Hepatocyte (in vitro differentiated cells): ENCODE data around the gene JADE1. TPM values are rescaled to one million over a fixed set of nuclear protein-coding genes. Genes with fewer than 3 reads are reported as not detected.

Experiments
- DNase-seq: peaks from one replicate; pipeline ENCODE4 v3.0.0-alpha.2; 2016; ENCODE audit warnings: low spot score
- H2AFZ ChIP-seq: fragments of 200-600 bp; sonication (generic); 2 replicates; pipeline ENCODE4 v1.6.0; 2016; ENCODE audit warnings: antibody characterized with exemption, mild to moderate bottlenecking
- H3K27ac ChIP-seq: fragments of 200-600 bp; sonication (generic); 2 replicates; pipeline ENCODE4 v1.5.1; 2016; ENCODE audit warnings: mild to moderate bottlenecking
- H3K27me3 ChIP-seq: fragments of 200-600 bp; sonication (generic); 2 replicates; pipeline ENCODE4 v1.6.1; 2016
- H3K36me3 ChIP-seq: fragments of 200-600 bp; sonication (generic); replicated peaks from 2 replicates; pipeline ENCODE4 v1.5.1; 2016; ENCODE audit warnings: low read depth; ENCODE audit not compliant: insufficient read depth
- H3K4me1 ChIP-seq: fragments of 200-600 bp; sonication (generic); 2 replicates; pipeline ENCODE4 v1.5.1; 2016; ENCODE audit warnings: mild to moderate bottlenecking, moderate library complexity; ENCODE audit not compliant: insufficient read depth
- H3K4me2 ChIP-seq: fragments of 200-600 bp; sonication (generic); 2 replicates; pipeline ENCODE4 v1.6.0; 2016
- H3K4me3 ChIP-seq: fragments of 200-600 bp; sonication (generic); 2 replicates; pipeline ENCODE4 v1.5.1; 2016; ENCODE audit warnings: mild to moderate bottlenecking
- H3K79me2 ChIP-seq: fragments of 200-600 bp; sonication (generic); 2 replicates; pipeline ENCODE4 v1.6.0; 2017; ENCODE audit warnings: mild to moderate bottlenecking
- H3K9me2 ChIP-seq: fragments of 200-600 bp; sonication (generic); replicated peaks from 2 replicates; pipeline ENCODE4 v1.6.0; 2017; ENCODE audit warnings: mild to moderate bottlenecking; ENCODE audit not compliant: insufficient read depth
- H3K9me3 ChIP-seq: fragments of 200-600 bp; sonication (generic); 2 replicates; pipeline ENCODE4 v1.5.1; 2016; ENCODE audit warnings: low read depth, mild to moderate bottlenecking
- H4K20me1 ChIP-seq: fragments of 200-600 bp; sonication (generic); 2 replicates; pipeline ENCODE4 v1.6.0; 2016; ENCODE audit warnings: mild to moderate bottlenecking; ENCODE audit not compliant: insufficient read depth, poor library complexity, severe bottlenecking
- EZH2 ChIP-seq: fragments of 200-600 bp; sonication (generic); IDR thresholded peaks from 2 replicates; pipeline ENCODE4 v1.6.1; 2016; ENCODE audit warnings: antibody characterized with exemption, mild to moderate bottlenecking, borderline replicate concordance
- EZH2phosphoT487 ChIP-seq: fragments of 200-600 bp; sonication (generic); IDR thresholded peaks from one replicate; pipeline ENCODE4 v1.6.1; 2018; ENCODE audit warnings: antibody characterized with exemption, mild to moderate bottlenecking, low read depth, moderate library complexity; ENCODE audit not compliant: unreplicated experiment, severe bottlenecking
- WGBS: methylation state at CpG from one replicate; pipeline ENCODE4 v1.1.6; 2016; ENCODE audit warnings: low lambda C conversion rate; ENCODE audit errors: missing lambda C conversion rate; 5-methylcytosine and 5-hydroxymethylcytosine counted together
- polyA plus RNA-seq: library from polyadenylated mRNA; unstranded; fragments of >200 nt; fragmentation: Nextera tagmentation; extraction: Ambion mirVana; gene quantifications from 2 replicates; pipeline ENCODE4 v1.2.1, GENCODE V29; 2016
- total RNA-seq: library from RNA; depleted of rRNA; stranded (reverse); fragments of >200 nt; gene quantifications from 2 replicates; pipeline ENCODE4 v1.2.3, GENCODE V29; 2014
- TF ChIP-seq, protein P1 (sequence below): fragments of 200-600 bp; sonication (generic); IDR thresholded peaks from 2 replicates; pipeline ENCODE4 v1.5.1; 2016; ENCODE audit warnings: antibody characterized with exemption, mild to moderate bottlenecking; ENCODE audit not compliant: poor library complexity

Gene JADE1
- total and polyA plus RNA-seq, 2 experiments from 2014 or later: 21.0 to 27.7 TPM

GRCh38 chr4:128913228-128913627 is 103.7 kb downstream of the JADE1 start:
- no peaks in the 10 kb centered on the region for H4K20me1 ChIP-seq
- 86% methylated on average over 1 of the region's 1 CpG for whole genome bisulfite sequencing
- H3K27me3 ChIP-seq: no peaks in the 10 kb centered on the region

DNA sequence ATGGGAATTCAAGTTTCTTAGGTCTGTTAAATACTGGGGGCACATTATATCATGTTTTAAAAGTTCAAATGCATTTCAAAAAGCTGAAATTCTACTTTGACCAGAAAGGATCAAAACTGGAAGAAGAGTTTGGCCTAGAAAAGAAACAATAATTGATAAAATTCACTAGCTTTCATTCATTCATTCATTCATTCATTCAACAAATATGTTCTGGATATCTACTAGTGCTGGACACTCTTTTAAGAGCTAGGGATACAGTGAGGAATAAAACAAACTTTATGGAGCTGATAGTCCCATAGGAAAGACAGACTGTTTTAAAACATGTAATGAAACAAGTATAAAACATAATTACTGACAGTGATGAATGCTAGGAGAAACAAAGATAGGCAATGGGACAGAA is 106.0 kb downstream of the JADE1 start:
- TF ChIP-seq, protein P1, sequence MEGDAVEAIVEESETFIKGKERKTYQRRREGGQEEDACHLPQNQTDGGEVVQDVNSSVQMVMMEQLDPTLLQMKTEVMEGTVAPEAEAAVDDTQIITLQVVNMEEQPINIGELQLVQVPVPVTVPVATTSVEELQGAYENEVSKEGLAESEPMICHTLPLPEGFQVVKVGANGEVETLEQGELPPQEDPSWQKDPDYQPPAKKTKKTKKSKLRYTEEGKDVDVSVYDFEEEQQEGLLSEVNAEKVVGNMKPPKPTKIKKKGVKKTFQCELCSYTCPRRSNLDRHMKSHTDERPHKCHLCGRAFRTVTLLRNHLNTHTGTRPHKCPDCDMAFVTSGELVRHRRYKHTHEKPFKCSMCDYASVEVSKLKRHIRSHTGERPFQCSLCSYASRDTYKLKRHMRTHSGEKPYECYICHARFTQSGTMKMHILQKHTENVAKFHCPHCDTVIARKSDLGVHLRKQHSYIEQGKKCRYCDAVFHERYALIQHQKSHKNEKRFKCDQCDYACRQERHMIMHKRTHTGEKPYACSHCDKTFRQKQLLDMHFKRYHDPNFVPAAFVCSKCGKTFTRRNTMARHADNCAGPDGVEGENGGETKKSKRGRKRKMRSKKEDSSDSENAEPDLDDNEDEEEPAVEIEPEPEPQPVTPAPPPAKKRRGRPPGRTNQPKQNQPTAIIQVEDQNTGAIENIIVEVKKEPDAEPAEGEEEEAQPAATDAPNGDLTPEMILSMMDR: no peak
- TF ChIP-seq EZH2: no peak
- Histone ChIP-seq H3K27me3 (no peaks in the 10 kb centered on the region), H3K4me2 (no peak overlapping the region), H3K4me1 (no peaks in the 10 kb centered on the region), H2AFZ (no peak overlapping the region), H3K79me2 (no peaks in the 10 kb centered on the region), H3K36me3 (no peaks in the 10 kb centered on the region), H3K4me3 (no peak overlapping the region), H3K9me3 (no peaks in the 10 kb centered on the region), H4K20me1 (no peaks in the 10 kb centered on the region), H3K9me2 (no peaks in the 10 kb centered on the region), H3K27ac (no peak overlapping the region)
- no peak for DNase-seq

More at GRCh38 chr4:128913228-128913627, 103.7 kb downstream of the JADE1 start:
- H3K4me2 ChIP-seq: no peak overlapping the region
- no peak overlapping the region for H2AFZ ChIP-seq
- no peak overlapping the region for H3K4me3 ChIP-seq
- no peak for TF ChIP-seq EZH2
- TF ChIP-seq, protein P1: no peak
- H3K9me3 ChIP-seq: no peaks in the 10 kb centered on the region
- H3K9me2 ChIP-seq: no peaks in the 10 kb centered on the region
- H3K4me1 ChIP-seq: no peaks in the 10 kb centered on the region
- no peak for DNase-seq
- no peaks in the 10 kb centered on the region for H3K36me3 ChIP-seq
- H3K27ac ChIP-seq: no peak overlapping the region
- no peaks in the 10 kb centered on the region for H3K79me2 ChIP-seq

GRCh38 chr4:128916832-128917231 is 107.3 kb downstream of the JADE1 start:
- no peak for DNase-seq
- Histone ChIP-seq H3K9me2 (no peaks in the 10 kb centered on the region), H3K4me2 (no peak overlapping the region), H3K27me3 (no peaks in the 10 kb centered on the region), H2AFZ (no peak overlapping the region), H3K9me3 (no peaks in the 10 kb centered on the region), H4K20me1 (no peaks in the 10 kb centered on the region), H3K79me2 (no peaks in the 10 kb centered on the region), H3K36me3 (no peaks in the 10 kb centered on the region), H3K4me1 (no peaks in the 10 kb centered on the region), H3K27ac (no peak overlapping the region), H3K4me3 (no peak overlapping the region)
- TF ChIP-seq EZH2: no peak
- no peak for TF ChIP-seq EZH2phosphoT487
- TF ChIP-seq, protein P1: no peak
- WGBS: 96% methylated on average over 6 of the region's 6 CpGs

DNA sequence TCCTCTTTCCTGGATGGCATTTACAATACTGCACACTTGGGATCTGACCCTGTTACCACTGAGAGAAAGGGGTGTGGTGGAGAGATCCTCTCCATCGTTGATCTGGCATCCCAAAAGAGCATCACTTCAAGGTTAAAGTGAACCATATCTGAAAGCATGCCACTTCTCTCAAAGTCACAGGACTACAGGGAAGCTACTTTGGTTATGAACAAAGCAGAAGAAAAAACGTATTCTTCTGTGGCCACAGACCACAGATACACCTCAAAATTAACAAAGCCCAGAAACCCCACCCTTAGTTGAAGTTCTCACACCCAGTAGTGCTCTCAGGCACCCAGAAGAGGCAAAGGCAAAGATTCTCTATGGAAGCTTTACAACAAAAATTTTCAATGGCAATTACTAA is 108.3 kb downstream of the JADE1 start:
- no peaks in the 10 kb centered on the region for H3K79me2 ChIP-seq
- WGBS: 88% methylated on average over 2 of the region's 2 CpGs
- no peak for DNase-seq
- no peaks in the 10 kb centered on the region for H3K27me3 ChIP-seq
- H3K9me3 ChIP-seq: no peaks in the 10 kb centered on the region
- no peaks in the 10 kb centered on the region for H3K4me1 ChIP-seq
- no peak overlapping the region for H3K4me2 ChIP-seq
- no peaks in the 10 kb centered on the region for H4K20me1 ChIP-seq
- no peak overlapping the region for H3K27ac ChIP-seq
- TF ChIP-seq, protein P1: no peak
- TF ChIP-seq EZH2phosphoT487 (no peak), EZH2 (no peak)
- no peaks in the 10 kb centered on the region for H3K36me3 ChIP-seq
- no peaks in the 10 kb centered on the region for H3K9me2 ChIP-seq
- H2AFZ ChIP-seq: no peak overlapping the region
- no peak overlapping the region for H3K4me3 ChIP-seq
